Measurements from ENCODE around the gene FBLN1. TPM values are rescaled to one million over a fixed set of nuclear protein-coding genes. Genes with fewer than 3 reads are reported as not detected.

The FBLN1 gene
- total and polyA plus RNA-seq, 2 donors (not counting 1 experiment from before 2014, with no cell fraction given), result not detected

DNA sequence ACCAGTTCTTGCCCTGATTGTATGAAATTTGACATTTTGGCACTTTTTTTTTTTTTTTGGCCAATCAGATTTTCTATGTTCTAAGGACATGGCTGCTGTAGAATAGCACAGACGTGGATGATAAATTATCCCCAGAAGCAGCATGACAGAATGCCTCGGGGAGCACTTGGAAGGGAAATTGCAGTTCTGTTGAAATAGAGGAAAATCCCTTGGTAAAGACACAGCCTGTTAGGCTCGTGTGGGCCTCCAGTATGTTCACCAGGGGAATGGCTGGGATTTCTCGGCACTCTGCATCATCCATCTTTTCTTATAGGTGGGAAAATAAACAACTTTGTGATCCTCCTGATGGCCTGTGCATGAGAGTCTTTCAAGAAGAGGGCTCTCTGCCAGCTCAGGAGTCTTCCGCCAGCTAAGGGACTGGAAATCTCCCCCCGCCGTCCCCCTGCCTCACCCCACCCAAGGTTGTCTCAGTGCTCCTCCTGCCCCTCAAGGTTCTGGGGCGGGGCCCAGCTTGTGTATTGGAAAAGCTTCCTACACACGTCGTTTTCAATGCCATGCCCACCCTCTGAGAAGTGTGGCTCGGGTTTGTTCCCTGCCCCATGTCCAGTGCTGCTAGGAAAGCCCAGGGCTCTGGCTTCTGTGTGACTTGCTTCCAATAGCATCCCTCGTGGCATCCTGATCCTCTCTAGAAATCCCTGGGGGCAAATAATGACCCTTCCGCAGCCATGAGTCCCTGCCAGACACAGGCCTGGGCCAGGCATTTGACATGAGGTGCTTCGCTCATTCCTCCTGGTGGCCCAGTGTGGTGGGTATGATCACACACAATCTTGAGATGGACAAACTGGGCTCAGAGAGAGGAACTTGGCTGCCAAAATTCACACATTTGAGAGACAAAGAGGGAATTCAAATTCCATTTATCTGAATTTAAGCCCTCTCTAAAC, 98.4 kb downstream of the FBLN1 start:
- Histone ChIP-seq H3K27ac (ENCODE audit: low read length in 2 of 2) (no peak overlapping the region), H3K9ac (ENCODE audit: low read length) (no peak overlapping the region), H3K4me1 (ENCODE audit: control insufficient read depth in 2 of 2, insufficient read depth in 2 of 2, low read length in 2 of 2) (peaks cover 4 to 11% of the 10 kb centered on the region in 2 donors), H3K79me2 (ENCODE audit: control insufficient read depth, insufficient read depth, low read length) (no peaks in the 10 kb centered on the region), H3K27me3 (replicated peaks in 1 of 4; ENCODE audit: control extremely low read depth in 1 of 4, control insufficient read depth in 3 of 4, insufficient read depth in 4 of 4, low read length in 3 of 4) (peaks cover 0 to 2% (median 1%) of the 10 kb centered on the region in 4 experiments), H2AFZ (ENCODE audit: insufficient read depth, low read depth, low read length, poor library complexity, severe bottlenecking) (no peak overlapping the region), H3K9me3 (ENCODE audit: control extremely low read depth in 1 of 3, control insufficient read depth in 2 of 3, insufficient read depth in 1 of 3, low read length in 2 of 3) (no peaks in the 10 kb centered on the region), H3K36me3 (replicated peaks in 1 of 2; ENCODE audit: control extremely low read depth in 1 of 2, control insufficient read depth in 1 of 2, extremely low read depth in 1 of 2, insufficient read depth in 2 of 2, low read length in 1 of 2) (no peaks in the 10 kb centered on the region), H3K4me3 (ENCODE audit: control extremely low read depth in 1 of 5, extremely low read depth in 1 of 5, insufficient read depth in 1 of 5, low read depth in 2 of 5, low read length in 4 of 5) (no peak overlapping the region), H4K20me1 (ENCODE audit: control insufficient read depth, insufficient read depth, low read length, poor library complexity, severe bottlenecking) (no peaks in the 10 kb centered on the region), H3K4me2 (replicated peaks; ENCODE audit: low read depth, low read length, poor library complexity, severe bottlenecking) (no peak overlapping the region)
- H3K9me3 Mint-ChIP-seq (ENCODE audit: insufficient read depth), result no peaks in the 10 kb centered on the region
- peaks cover 17% of the 10 kb centered on the region for H3K27me3 Mint-ChIP-seq
- TF ChIP-seq EZH2 (IDR thresholded peaks at IDR 0.05; ENCODE audit: borderline replicate concordance, insufficient read depth, low read depth, low read length, poor library complexity, severe bottlenecking), result no peak
- TF ChIP-seq, protein P1, sequence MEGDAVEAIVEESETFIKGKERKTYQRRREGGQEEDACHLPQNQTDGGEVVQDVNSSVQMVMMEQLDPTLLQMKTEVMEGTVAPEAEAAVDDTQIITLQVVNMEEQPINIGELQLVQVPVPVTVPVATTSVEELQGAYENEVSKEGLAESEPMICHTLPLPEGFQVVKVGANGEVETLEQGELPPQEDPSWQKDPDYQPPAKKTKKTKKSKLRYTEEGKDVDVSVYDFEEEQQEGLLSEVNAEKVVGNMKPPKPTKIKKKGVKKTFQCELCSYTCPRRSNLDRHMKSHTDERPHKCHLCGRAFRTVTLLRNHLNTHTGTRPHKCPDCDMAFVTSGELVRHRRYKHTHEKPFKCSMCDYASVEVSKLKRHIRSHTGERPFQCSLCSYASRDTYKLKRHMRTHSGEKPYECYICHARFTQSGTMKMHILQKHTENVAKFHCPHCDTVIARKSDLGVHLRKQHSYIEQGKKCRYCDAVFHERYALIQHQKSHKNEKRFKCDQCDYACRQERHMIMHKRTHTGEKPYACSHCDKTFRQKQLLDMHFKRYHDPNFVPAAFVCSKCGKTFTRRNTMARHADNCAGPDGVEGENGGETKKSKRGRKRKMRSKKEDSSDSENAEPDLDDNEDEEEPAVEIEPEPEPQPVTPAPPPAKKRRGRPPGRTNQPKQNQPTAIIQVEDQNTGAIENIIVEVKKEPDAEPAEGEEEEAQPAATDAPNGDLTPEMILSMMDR (IDR thresholded peaks at IDR 0.05), result no peak
- no peak overlapping the region for H3K4me3 Mint-ChIP-seq
- ATAC-seq (ENCODE audit: low read depth) (no peak), DNase-seq (no peak)
- CTCF ChIA-PET, result interaction anchor here (1.0 kb wide), 1 partner anchor 23 kb away, joined by 3 read pairs; no protein-coding TSS in a partner anchor
- POLR2A ChIA-PET, result no interaction called here
- peaks cover 14% of the 10 kb centered on the region for H3K4me1 Mint-ChIP-seq
- WGBS (ENCODE audit: insufficient coverage), result 86% methylated on average over 12 of the region's 14 CpGs
- no peak overlapping the region for H3K27ac Mint-ChIP-seq
- intact Hi-C loops (cut with micrococcal nuclease), result no loop called here

Measured in B cell (primary cell).